ENCODE data around the gene APOBEC3A.
"Not testable (repeated sequence)": the region's sequence is repeated elsewhere in the genome, so short reads cannot be mapped to it uniquely, and the experiment has no call there.

Gene APOBEC3A

DNA sequence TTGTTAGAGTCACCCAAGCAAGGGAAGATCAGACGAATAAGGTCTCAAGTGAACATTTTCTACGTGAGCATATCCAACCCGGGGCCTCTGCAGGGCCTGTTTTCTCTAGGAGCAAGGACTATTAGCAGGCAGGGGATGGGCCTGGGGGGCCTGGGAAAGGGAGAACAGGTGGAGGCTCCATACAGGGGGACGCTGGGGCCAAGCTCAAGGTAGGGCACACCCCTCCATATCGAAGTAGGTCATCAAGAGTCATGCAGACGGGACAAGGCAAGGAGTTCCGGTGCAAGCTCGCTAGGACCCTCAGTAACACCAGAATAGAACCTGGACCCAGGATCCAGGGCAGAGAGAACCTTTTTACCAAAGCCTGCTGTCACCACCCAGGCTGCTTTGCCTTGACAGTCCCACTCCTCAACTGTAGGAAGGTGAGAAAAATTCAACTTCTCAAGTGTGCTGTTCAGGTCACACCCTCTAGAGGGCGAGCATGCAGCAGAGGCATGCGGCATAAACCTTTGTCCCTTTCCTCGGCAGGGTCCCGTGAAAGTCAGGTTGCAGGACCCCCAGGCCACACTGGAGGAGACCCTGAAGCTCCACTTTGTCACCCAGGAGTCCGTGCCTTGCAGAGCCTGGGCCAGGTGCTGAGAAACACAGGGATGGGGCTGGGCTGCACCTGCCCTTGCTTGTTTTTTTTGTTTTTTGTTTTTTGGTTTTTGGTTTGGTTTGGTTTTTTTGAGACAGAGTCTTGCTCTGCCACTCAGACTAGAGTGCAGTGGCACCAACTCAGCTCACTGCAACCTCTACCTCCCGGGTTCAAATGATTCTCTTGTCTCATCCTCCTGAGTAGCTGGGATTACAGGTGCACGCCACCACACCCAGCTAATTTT lies 16.1 kb downstream of the APOBEC3A start:
- DNase-seq (no peak), ATAC-seq (no peak)
- no peaks in the 10 kb centered on the region for H3K36me3 Mint-ChIP-seq (ENCODE audit: low read depth)

DNA sequence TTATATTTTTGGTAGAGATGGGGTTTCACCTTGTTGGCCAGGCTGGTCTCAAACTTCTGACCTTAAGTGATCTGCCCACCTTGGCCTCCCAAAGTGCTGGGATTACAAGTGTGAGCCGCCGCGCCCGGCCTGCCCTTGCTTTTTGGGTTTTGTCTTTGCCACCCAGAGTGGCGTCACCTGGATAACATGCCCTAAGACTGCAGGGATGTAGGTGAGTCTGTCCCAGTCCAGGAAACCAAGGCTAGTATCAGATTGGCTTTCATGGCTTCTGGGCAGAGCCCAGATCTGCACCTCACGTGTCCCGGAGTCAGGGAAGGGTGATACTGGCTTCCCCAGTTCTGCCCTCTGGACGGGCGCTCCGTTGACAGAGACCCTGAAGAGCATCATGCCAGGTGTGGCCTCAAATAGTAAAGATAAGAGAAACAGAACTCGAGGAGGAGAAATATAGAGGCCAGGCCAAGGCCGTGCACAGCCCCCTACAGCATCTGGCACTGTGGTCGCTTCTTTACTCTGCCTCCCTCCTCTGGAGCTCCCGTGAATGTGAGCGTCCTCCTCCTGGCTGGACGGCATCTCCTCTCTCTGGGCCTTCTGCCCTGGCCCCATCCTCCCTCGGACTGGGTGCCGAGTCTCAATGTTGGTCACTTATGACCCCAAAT lies 16.9 kb downstream of the APOBEC3A start:
- H3K27ac Mint-ChIP-seq = no peak overlapping the region
- peaks cover 2% of the 10 kb centered on the region for H3K4me1 Mint-ChIP-seq
- ATAC-seq = no peak
- no peak overlapping the region for H3K4me3 Mint-ChIP-seq
- no peak for DNase-seq
- H3K36me3 Mint-ChIP-seq (ENCODE audit: low read depth) = no peaks in the 10 kb centered on the region
- H3K27me3 Mint-ChIP-seq = peaks cover 4% of the 10 kb centered on the region
- no peaks in the 10 kb centered on the region for H3K9me3 Mint-ChIP-seq

More for the DNA sequence above, 16.1 kb downstream of the APOBEC3A start:
- H3K27me3 Mint-ChIP-seq = peaks cover 6% of the 10 kb centered on the region
- H3K4me1 Mint-ChIP-seq = peaks cover 2% of the 10 kb centered on the region
- no peak overlapping the region for H3K4me3 Mint-ChIP-seq
- no peak overlapping the region for H3K27ac Mint-ChIP-seq
- no peaks in the 10 kb centered on the region for H3K9me3 Mint-ChIP-seq

DNA sequence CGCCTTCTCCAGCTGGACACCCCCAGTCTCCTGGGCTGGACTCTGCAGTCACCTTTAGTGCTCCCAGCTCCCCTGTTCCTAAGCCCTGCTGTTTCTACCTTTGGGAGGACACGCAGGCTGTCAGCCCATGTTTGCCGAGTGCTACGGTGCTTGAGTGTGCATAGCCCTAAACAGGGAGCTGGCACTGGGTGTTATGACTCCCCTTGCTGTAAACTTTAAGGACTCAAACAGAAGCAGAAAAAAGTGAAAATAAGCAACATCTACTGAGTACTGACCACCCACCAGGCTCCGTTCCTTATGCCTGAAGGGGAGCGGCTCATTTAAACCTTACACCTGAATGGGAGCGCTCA lies 17.4 kb downstream of the APOBEC3A start:
- Mint-ChIP-seq H3K4me1 (peaks cover 2% of the 10 kb centered on the region), H3K27ac (no peak overlapping the region), H3K27me3 (peaks cover 4% of the 10 kb centered on the region), H3K36me3 (ENCODE audit: low read depth) (no peaks in the 10 kb centered on the region), H3K4me3 (no peak overlapping the region), H3K9me3 (no peaks in the 10 kb centered on the region)
- ATAC-seq (no peak), DNase-seq (no peak)

GRCh38 chr22:38977289-38977688 lies 19.9 kb downstream of the APOBEC3A start:
- peaks cover 13% of the 10 kb centered on the region for H3K4me1 Mint-ChIP-seq
- H3K27ac Mint-ChIP-seq; H3K9me3 Mint-ChIP-seq; H3K4me3 Mint-ChIP-seq; H3K36me3 Mint-ChIP-seq (ENCODE audit: low read depth); DNase-seq; ATAC-seq; H3K27me3 Mint-ChIP-seq: not testable (repeated sequence)

- H3K27me3 Mint-ChIP-seq; H3K9me3 Mint-ChIP-seq; DNase-seq; H3K36me3 Mint-ChIP-seq (ENCODE audit: low read depth); ATAC-seq; H3K4me3 Mint-ChIP-seq; H3K27ac Mint-ChIP-seq: not testable (repeated sequence)
- H3K4me1 Mint-ChIP-seq = peaks cover 38% of the 10 kb centered on the region
Measured at GRCh38 chr22:38980587-38980986, 23.2 kb downstream of the APOBEC3A start.

DNA sequence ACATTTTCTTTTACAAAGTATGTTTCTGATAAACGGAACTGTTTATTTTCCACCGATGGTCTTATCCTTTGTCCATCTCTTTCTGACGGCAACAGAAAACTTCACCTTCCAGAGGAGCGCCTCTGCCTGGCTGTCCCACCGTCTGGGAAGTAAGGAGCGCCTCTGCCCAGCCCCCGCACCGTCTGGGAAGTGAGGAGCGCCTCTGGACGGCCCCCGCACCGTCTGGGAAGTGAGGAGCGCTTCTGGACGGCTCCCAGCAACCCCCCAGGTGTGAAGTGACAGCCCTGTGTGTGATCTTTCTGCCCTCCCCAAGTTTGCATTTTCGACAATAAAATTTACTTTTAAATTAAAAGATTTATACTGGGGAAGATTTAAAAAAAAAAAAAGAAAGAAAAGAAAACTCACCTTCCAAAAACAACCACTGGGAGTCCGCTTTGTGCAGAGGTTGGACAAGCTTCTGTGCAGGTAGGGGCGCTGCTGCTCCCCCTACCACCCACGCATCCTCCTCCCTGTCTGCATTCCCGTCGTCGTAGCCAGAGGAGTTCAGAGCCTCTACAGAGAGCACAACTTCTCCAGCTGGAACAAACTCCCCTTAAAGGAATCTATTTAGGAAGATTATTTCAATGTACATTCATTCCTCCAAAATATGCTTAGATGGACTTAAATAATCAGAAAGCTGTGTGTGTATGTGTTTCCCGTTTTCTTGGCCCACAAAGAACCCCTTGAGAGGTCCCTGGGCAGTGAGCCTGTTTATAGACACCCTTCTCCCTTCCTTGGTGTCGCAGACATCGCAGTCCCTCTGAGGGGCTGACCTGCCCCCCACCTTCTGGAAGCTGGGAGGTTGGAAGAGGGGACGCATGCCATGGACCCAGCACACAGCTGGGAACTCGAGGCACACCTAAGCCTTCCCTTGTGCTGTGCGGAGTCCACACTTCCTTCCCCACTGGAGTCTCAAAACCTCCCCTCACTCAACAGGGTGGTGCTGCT lies 23.9 kb downstream of the APOBEC3A start:
- peaks cover 4% of the 10 kb centered on the region for H3K9me3 Mint-ChIP-seq
- peaks cover 3% of the 10 kb centered on the region for H3K36me3 Mint-ChIP-seq (ENCODE audit: low read depth)
- peaks cover 44% of the 10 kb centered on the region for H3K4me1 Mint-ChIP-seq
- no peak overlapping the region for H3K27ac Mint-ChIP-seq
- ATAC-seq = peak; percentile 10
- H3K27me3 Mint-ChIP-seq = no peaks in the 10 kb centered on the region
- no peak for DNase-seq
- peak overlapping the region; percentile 64 for H3K4me3 Mint-ChIP-seq

- Mint-ChIP-seq H3K9me3 (peaks cover 4% of the 10 kb centered on the region), H3K27ac (peak within 1 kb of the TSS; percentile 62), H3K36me3 (ENCODE audit: low read depth) (peaks cover 3% of the 10 kb centered on the region), H3K27me3 (no peaks in the 10 kb centered on the region), H3K4me3 (peak within 1 kb of the TSS; percentile 64), H3K4me1 (peaks cover 46% of the 10 kb centered on the region)
- ATAC-seq (peak; percentile 67), DNase-seq (peak; percentile 53)
Measured at GRCh38 chr22:38981992-38982927, 24.9 kb downstream of the APOBEC3A start, which contains the start of gene APOBEC3B. APOBEC3B (plus strand) TSS chr22:38982347; CDS start chr22:38982454, 107 bp downstream.

- ATAC-seq (no peak), DNase-seq (no peak)
- no peaks in the 10 kb centered on the region for H3K27me3 Mint-ChIP-seq
- H3K36me3 Mint-ChIP-seq (ENCODE audit: low read depth) = peaks cover 3% of the 10 kb centered on the region
- no peak overlapping the region for H3K4me3 Mint-ChIP-seq
- H3K9me3 Mint-ChIP-seq = peaks cover 4% of the 10 kb centered on the region
- H3K27ac Mint-ChIP-seq = peak overlapping the region; percentile 89
- peaks cover 51% of the 10 kb centered on the region for H3K4me1 Mint-ChIP-seq
Measured at GRCh38 chr22:38984224-38984623, 26.8 kb downstream of the APOBEC3A start.

DNA sequence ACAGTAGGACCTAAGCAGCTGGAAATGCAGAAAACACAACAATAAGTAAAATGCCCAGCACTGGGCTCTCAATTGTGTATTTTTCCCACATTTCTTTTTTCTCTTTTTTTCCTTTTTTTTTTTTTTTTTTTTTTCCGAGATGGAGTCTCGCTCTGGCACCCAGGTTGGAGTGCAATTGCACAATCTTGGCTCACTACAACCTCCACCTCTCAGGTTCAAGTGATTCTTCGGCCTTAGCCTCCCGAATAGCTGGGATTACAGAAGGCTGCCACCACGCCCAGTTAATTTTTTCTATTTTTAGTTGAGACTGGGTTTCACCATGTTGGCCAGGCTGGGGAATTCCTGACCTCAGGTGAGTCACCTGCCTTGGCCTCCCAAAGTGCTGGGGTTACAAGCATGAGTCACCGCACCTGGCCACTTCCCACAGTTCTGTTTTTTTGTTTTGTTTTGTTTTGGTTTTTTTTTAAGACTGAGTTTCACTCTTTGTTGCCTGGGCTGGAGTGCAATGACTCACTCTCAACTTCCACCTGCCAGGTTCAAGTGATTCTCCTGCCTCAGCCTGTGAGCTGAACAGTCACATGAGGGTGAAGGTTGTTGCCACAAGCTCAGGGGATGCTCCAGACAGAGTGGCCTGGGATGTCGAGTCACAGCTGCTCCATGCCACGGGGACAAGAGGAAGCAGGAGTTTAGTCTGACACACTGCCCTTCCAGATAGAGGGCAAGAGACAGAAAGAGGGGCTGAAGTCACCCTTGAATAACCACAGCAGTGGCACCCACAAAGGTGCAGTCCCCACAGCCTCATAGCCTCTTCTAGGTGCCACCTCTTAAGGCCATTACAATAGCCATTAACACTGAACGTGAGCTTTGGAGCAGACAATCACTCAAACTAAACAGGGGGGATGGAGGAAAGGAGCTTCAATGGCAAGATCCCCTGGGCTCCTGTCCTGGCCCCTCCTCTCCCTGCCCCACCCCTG lies 27.7 kb downstream of the APOBEC3A start:
- not testable (repeated sequence) for H3K27me3 Mint-ChIP-seq; H3K9me3 Mint-ChIP-seq; H3K36me3 Mint-ChIP-seq (ENCODE audit: low read depth)
- DNase-seq (peak; percentile 60), ATAC-seq (peak; percentile 81)
- peak overlapping the region; percentile 89 for H3K27ac Mint-ChIP-seq
- H3K4me1 Mint-ChIP-seq = peaks cover 55% of the 10 kb centered on the region
- peak overlapping the region; percentile 29 for H3K4me3 Mint-ChIP-seq

DNA sequence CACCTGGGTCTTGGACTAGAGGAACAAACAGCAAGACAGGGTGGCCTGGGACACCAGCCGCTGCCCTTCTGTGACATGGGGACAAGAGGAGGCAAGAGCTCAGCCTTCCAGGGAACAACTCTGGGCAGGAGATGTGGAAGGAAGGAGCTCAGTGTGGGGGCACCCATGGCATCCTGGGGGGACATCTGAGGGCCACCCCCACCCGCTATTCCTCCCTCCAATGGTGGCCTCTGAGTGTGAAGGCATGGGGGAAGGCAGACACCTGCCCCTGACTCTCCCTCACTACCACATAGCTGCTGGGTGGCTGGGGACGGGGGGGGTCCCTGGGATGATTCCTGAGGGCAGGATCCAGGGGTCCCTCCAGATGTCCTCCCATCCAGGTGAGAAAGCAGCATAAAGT lies 29.2 kb downstream of the APOBEC3A start:
- Mint-ChIP-seq H3K4me1 (peaks cover 51% of the 10 kb centered on the region), H3K4me3 (no peak overlapping the region), H3K27ac (no peak overlapping the region), H3K36me3 (ENCODE audit: low read depth) (peaks cover 3% of the 10 kb centered on the region), H3K9me3 (peaks cover 4% of the 10 kb centered on the region), H3K27me3 (no peaks in the 10 kb centered on the region)
- no peak for ATAC-seq
- DNase-seq = no peak

DNA sequence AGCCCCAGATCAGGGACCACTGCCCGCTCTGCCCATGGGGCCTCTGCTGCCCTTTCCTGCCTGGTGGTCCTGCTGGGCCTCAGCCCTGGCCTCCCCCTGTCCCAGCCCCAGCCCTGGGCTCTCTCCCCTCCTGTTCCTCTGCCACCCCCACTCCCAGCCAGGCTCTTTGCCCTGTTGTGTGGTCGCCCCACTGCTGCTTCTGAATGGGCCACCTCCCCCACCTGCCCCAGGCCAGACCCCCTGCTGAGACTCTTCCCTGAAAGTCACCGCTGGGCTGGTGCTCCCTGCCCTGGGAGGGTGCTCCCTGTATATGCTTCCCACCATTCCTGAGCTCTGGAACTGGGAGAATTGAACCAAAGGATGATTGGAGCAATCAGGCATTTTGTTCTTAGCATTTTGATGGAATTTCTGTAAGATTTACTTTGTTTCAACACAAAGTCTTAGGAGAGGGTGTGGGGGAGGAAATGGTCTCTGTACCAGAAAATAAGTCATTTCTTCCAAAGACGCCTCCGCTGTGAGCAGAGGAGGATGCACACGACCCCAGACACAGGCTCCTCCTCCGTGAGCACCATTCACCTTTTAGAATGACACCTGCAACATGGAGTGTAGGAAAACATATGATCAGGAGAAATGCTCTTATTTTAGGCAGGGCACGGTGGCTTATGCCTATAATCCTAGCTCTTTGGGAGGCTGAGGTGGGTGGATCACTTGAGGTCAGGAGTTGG lies 29.9 kb downstream of the APOBEC3A start:
- peak; percentile 38 for ATAC-seq
- Mint-ChIP-seq H3K27ac (no peak overlapping the region), H3K9me3 (peaks cover 4% of the 10 kb centered on the region), H3K27me3 (no peaks in the 10 kb centered on the region), H3K4me1 (peaks cover 44% of the 10 kb centered on the region), H3K4me3 (no peak overlapping the region), H3K36me3 (ENCODE audit: low read depth) (peaks cover 3% of the 10 kb centered on the region)
- no peak for DNase-seq

DNA sequence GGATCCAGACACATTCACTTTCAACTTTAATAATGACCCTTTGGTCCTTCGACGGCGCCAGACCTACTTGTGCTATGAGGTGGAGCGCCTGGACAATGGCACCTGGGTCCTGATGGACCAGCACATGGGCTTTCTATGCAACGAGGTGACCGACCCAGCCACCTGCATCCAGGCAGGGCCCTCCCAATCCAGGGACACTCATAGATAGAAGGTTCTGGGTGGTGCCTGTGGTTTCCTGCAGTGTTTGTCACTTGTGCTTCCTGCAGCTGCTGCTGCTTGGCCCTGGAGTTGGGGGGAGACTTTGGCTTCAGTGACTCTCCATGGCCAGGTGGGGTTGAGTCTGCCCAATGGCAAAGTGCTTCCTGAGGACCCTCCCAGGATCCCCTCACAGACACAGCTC lies 32.1 kb downstream of the APOBEC3A start:
- Mint-ChIP-seq H3K4me1 (peaks cover 40% of the 10 kb centered on the region), H3K4me3 (no peak overlapping the region), H3K36me3 (ENCODE audit: low read depth) (no peaks in the 10 kb centered on the region), H3K27me3 (peaks cover 10% of the 10 kb centered on the region), H3K27ac (no peak overlapping the region), H3K9me3 (no peaks in the 10 kb centered on the region)
- no peak for ATAC-seq
- DNase-seq = no peak
